ENCODE measurements around the gene MXI1.

DNA sequence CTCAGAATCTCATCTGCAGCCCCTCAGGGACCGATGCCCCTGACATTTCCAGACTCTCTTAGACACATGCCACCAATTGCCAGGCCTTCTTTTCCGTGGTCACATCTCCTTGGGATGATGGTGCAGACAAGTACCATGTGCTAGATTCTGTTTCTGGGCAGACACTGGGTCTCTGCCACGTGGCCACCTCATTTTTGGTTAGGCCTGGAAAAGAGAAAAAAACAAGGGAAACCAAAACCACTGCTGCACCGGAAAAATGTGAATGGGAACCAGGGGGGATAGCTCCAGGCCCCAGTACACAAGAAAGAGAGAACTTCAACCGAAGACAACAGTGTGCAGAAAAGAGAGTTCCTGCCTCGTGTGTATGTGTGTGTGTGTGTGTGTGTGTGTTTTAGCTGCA lies 23.0 kb upstream of the MXI1 start:
- TF ChIP-seq POLR2AphosphoS5 (IDR thresholded peaks at IDR 0.05; ENCODE audit: borderline replicate concordance, low read depth, low read length): no peak
- TF ChIP-seq EZH2 (IDR thresholded peaks at IDR 0.05): no peak

Measured in SK-N-MC (cell line).